ENCODE results near the gene MRNIP.

- TF ChIP-seq TCF12 (IDR thresholded peaks at IDR 0.05; ENCODE audit: low read depth) (no peak), CEBPB (IDR thresholded peaks at IDR 0.05) (no peak), RAD21 (IDR thresholded peaks at IDR 0.05; ENCODE audit: low read depth) (no peak), REST (IDR thresholded peaks at IDR 0.05; ENCODE audit: low read depth) (no peak), NFIC (IDR thresholded peaks at IDR 0.05) (no peak), TAF1 (IDR thresholded peaks at IDR 0.05; ENCODE audit: low read depth) (no peak), EGR1 (IDR thresholded peaks at IDR 0.05) (no peak), YY1 (IDR thresholded peaks at IDR 0.05; ENCODE audit: low read depth) (no peak), ZBTB7A (IDR thresholded peaks at IDR 0.05; ENCODE audit: low read depth) (no peak), EP300 (IDR thresholded peaks at IDR 0.05; ENCODE audit: borderline replicate concordance) (no peak), MAX (IDR thresholded peaks at IDR 0.05) (no peak), USF1 (IDR thresholded peaks at IDR 0.05) (no peak), CREB1 (IDR thresholded peaks at IDR 0.05; ENCODE audit: low read depth) (no peak), FOXM1 (IDR thresholded peaks at IDR 0.05; ENCODE audit: borderline replicate concordance, low read depth) (no peak)
Measured at GRCh38 chr5:179794171-179794570, 64.4 kb downstream of the MRNIP start.
